ENCODE measurements around the gene DLG2.

Gene DLG2

DNA sequence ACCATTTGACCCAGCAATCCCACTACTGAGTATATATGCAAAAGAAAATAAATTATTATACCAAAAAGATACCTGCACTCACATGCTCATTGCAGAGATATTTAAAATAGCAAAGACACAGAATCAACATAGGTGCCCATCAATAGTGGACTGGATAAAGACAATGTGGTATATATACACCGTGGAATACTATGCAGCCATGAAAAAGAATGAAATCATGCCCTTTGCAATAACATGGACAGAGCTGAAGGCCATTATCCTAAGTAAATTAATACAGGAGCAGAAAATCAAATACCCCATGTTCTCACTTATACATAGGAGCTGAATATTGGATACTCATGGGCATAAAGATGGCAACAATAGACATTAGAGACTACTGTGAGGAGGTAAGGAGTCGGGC lies 68.7 kb downstream of the DLG2 start:
- no peak for DNase-seq (ENCODE audit: low read depth)

DNA sequence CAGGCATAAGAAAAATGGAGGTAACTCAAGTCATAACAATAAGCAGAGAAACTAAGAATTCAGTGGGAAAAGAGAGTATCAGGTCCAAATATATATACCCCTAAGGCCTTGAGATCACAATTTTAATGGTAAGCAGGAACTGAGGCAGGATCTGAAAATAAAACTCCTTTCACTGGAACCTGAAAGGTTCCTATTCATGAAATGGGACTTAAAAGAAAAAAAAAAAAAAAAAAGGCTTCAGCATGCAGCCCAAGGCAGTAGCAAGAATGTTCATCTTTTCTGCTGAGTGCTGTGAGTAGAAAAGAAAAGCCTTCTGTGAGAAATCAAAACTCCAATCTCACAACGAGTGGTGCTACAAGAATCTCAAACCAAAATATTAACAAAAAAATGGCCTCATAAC lies 75.3 kb downstream of the DLG2 start:
- DNase-seq (ENCODE audit: low read depth), result no peak

DNA sequence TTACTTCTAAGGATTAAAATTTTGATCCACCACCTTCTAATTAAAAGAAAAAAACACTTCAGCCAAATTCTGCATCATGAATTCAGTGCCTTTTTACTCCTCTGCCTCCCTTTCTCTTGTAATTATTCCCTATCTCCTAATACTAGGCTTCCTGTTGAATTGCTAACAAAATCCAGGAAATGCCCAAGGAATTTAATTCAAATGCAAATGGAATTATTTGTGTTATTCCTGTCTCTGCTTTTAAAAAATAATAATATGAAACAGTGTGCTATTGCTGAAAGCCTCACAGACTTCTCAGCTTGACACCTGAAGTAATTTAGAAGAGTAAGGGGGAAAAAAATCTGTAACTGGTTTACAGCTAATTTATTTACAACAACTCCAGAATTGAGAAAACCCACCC lies 85.5 kb downstream of the DLG2 start:
- DNase-seq (ENCODE audit: low read depth), result no peak

DNA sequence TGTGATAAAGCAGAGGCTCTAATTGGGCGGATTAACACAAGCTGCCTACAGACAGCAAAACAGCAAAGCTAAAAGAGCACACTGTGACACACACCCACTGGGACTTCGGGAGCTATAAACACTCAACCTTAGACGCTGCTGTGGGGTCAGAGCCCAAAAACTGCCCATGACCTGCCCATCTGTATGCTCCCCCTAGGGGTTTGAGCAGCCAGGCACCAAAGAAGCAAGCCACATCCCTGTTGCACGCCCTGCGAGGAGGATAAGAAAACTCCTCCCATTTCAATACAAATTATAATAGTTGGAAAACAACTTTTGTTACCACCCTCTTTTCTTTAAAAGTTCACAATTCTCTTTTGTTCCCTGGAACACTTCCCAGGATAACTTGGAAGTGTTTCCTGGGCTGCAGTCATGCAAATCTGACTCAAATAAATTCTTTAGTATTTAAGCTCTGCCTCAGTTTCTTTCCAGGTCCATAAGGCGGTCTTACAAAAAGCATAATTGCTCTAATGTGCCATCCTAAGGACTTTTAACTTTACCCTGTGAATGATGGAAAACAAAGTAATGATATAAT lies 86.4 kb downstream of the DLG2 start:
- DNase-seq (ENCODE audit: low read depth), result no peak

DNA sequence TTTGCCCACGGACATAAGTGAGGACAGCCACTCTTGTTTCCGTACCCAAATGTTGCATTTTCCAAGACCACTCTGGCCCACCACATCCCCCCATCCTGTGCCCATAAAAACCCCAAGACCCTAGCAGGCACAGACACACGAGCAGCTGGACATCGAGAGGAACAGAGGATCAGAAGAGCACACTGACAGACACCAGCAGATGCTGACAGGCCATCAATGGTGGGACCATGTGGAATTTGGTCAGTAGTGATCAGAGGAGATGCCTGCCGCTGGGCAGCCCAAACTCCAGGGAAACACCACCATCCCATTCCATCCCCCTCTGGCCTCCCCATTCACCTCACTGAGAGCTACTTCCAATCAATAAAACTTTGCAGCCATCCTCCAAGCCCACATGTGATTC lies 87.0 kb downstream of the DLG2 start:
- DNase-seq (ENCODE audit: low read depth), result no peak

DNA sequence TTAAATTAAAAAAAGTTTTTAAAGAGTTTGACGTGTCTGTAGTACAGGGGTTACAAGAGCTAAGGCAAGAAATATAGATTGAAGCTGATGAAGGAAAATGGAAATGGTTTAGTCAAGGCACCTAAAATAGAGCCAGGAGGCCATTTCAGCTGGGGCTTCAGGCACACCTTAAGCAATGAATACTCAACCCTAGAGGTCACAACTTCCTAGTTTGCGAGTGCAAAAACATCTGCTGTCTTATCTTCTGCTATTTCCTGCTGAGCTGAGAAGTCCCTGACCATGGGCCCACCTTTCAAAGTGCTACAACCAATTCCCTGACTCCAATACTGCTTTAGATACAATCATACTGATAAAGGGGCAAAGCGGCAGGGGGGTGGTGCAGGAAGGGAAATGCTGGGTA lies 87.4 kb downstream of the DLG2 start:
- no peak for DNase-seq (ENCODE audit: low read depth)

DNA sequence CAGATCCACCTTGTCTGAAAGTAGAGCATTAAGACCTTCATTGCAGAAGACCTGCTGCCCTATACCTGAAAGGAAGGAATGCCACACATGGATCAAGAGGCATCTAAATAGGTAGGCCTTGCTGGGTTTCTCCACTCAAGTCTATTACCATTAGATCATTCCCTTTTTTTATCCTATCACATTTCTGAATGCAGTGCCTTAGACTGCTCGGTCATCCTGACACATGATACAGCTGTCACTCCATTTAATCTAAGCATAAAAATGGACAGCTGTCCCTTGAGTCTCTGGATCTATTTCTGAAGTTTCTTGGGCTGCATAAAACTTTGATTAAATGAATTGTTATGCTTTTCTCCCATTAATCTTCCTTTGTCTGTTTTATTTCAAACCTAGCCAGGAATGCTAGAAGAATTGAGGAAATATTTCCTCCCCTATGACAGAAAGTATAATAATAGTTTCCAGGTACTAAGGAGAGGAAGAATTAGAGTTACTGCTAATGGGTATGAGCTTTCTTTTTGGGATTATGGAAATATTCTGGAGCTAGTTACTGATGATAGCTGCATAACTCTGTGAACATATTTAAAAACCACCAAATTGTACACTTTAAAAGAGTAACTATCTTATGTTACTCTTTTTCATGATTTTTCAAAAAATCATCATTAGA lies 88.0 kb downstream of the DLG2 start:
- DNase-seq (ENCODE audit: low read depth), result no peak

DNA sequence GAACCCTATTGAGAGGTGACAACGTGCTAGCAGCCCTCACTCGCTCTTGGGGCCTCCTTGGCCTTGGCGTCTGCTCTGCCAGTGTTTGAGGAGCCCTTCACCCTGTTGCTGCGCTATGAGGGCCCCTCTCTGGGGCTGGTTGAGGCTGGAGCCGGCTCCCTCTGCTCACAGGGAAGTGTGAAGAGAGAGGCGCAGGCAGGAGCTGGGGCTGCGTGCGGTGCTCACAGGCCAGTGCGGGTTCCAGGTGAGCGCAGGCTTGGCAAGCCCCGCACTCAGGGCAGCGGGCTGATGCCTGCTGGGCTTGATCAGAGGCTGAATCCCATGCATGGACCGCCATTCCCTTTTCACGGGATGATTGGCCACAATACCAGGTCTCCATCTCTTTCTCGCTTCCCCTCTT lies 90.7 kb downstream of the DLG2 start:
- DNase-seq (ENCODE audit: low read depth), result no peak

DNA sequence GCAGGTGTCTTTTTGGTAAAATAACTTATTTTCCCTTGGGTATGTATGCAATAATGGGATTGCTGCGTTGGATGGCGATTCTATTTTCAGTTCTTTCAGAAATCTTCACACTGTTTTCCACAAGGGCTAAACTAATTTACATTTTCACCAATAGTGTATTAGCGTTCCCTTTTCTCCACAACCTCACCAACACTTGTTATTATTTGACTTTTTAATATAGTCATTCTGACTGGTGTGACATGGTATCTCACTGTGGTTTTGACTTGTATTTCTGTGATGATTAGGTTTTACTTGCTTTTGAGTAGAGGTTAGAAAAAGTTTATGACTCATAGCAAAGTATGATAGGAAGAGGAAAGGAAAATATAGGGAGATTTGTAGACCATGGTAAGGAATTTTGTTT lies 92.3 kb downstream of the DLG2 start:
- DNase-seq (ENCODE audit: low read depth), result no peak

DNA sequence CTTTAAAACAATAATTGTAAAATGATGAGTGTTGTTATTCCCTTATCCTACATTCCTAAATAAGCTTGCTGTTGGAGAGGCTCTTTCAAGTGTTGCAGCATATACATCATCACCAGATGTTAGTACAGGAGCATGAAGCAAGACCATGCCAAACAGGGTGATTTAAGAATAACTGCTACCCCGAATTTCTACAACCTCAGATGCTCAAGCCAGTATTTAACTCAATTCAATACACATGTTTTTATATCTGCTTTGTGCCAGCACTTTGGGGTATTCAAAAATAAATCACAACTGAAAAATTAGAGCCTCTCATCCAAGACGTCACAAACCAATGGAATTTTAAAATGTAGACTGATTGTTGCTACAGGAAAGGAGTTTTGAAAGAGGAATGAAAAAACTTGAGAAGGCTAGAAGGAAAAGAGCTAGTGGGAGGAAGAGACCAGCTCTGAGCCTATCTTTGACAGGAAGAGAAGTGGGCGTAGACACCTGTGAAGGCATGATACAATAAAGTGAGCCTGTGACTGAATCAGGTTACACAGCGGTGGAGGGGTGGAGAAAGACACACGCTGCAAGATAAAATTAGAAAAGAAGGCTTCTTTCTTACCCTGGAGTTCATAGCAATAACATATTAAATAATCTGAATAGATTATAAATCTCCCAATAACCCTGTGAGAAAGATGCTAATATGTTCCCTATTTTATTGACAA lies 95.8 kb downstream of the DLG2 start:
- DNase-seq (ENCODE audit: low read depth), result no peak

DNA sequence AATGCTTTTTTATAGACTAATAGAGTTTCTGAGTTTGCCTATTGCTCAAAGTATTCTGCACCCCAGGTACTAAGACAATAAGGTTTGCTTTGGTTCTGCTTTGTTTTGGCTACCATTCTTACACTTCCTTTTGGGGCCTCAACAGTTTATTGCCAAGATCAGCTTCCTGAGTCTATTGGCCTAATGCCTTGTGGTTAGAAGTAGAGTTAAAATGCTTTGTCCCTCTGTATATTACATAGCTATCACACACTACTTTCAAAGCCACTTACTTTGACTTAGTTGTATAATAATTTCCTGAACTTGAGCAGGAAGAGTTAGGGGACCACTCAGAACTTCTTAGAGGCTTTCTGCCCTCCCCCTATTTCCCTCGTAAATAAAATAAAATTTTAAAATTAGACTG lies 96.5 kb downstream of the DLG2 start:
- DNase-seq (ENCODE audit: low read depth), result no peak

DNA sequence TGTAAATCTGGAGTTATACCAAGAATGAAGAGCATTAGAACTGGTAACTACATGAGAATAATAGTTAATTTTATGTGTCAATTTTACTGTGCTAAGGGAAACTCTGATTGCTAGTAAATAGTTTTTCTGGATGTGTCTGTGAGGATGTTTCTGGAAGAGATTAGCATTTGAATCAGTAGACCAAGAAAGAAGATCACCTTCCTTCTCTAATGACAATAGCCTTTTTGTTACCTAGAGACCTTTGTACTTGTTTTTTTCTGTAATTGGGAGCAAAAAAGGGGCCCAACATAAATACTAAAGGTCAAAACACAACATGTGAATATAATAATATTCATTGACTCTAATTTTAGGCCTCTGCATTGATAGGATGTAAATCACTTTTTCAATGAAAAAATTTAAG lies 100.6 kb downstream of the DLG2 start:
- DNase-seq (ENCODE audit: low read depth), result no peak

DNA sequence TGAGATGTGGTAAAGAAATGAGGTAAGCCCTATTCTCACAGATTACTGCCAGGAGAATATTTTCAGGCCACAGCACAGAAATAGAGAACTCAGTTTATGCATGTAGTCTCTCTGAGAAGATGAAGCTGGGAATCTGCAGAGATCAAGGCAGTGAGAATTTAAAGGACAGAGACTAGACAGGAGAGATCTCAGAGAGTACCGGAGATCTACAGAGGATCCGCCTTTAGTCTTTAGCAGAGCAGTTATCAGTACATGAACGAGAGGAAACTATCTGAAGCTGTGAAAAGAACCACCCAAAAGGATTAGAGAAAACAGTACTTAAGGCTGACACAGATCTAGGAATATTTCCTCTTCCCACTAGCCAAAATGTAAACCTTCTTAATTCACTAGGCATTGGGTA lies 101.5 kb downstream of the DLG2 start:
- DNase-seq (ENCODE audit: low read depth), result no peak

DNA sequence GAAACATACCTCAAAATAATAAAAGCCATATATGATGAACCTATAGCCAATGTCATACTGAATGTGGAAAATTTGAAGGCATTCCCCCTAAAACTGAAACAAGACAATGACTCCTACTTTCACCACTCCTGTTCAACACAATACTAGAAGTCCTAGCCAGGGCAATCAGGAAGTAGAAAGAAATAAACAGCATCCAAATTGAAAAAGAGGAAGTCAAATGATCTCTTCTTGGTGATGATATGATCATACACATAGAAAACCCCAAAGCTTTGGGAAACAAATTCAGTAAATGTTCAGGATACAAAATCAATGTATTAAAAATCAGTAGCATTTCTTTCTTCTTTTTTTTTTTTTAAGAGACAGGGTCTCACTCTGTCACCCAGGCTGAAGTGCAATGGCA lies 109.9 kb downstream of the DLG2 start:
- DNase-seq (ENCODE audit: low read depth), result no peak

DNA sequence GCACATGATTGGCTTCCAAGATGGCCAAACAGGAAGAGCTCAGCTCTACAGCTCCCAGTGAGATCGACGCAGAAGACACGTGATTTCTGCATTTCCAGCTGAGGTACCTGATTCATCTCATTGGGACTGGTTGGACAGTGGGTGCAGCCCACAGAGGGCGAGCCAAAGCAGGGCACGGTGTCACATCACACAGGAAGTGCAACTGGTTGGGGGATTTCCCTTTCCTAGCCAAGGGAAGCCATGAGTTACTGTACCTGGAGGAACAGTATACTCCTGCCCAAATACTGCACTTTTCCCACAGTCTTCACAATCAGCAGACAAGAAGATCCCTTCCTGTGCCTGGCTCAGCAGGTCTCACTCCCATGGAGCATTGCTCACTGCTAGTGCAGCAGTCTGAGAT lies 131.2 kb downstream of the DLG2 start:
- no peak for DNase-seq (ENCODE audit: low read depth)

DNA sequence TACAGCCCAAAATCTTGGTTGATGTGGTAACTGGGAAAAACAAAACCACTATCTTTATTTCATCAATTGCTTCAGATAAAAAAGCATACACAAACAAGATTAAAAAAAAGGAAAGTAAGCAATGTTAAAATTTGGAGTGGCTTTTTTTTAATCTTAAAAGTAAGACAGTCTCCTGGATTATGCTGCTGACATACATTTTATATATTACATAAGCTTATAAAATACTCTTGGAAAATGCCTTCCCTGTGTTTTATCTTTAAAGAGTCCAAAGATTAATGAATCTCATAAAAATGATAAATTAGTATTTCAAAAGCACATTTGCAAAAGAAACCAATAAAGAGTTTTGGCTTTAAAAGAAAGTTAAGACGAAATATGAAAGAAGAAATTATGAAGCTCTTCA lies 132.7 kb downstream of the DLG2 start:
- DNase-seq (ENCODE audit: low read depth), result no peak

DNA sequence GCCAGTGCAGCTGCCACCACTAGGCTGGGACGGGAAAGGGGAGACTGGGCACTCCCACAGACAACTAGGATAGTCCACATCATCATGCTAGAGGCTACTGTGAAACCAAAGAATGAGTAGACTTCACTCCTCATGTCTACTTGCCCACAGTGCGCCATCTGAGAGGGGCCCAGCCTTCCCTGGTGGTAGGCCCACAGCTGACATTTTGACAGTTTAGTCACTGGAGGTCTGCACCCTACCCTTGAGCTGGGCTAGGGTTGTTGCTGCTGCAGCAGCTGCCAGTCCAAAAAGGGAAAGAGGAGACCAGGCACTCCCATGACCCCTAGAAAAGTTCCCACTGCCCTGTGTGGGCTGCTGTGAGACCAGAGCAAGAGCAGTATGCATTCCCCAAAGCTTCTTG lies 141.2 kb downstream of the DLG2 start:
- DNase-seq (ENCODE audit: low read depth), result no peak

DNA sequence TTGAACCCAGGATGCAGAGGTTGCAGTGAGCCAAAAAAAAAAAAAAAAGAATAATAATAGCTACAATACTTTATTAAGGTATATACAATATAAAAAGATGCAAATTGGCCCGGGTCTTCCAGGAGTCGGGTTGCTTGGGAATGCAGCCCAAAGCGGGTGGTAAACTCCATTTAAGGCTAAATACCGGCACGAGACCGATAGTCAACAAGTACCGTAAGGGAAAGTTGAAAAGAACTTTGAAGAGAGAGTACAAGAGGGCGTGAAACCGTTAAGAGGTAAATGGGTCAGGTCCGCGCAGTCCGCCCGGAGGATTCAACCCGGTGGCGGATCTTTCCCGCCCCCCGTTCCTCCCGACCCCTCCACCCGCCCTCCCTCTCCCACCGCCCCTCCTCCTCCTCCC lies 143.3 kb downstream of the DLG2 start:
- DNase-seq (ENCODE audit: low read depth), result no peak

DNA sequence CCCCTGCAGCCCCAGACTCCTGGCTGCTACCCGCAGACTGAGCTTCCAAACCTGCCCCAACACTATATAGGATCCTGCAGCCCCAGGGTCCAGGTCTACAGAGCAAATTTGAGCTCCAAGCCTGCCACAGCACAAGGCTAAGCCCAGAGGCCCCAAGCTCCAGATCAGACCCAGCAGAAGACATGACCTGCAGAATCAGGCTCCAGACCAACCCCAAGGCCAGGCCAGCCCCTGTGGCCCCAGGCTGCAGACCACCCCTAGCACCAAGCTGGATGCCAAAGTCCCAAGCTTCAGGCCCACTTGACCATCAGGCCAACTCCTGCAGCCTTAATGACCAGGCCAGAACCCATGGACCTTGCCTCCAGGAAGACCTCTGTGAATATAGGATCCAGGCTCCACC lies 145.3 kb downstream of the DLG2 start:
- no peak for DNase-seq (ENCODE audit: low read depth)

DNA sequence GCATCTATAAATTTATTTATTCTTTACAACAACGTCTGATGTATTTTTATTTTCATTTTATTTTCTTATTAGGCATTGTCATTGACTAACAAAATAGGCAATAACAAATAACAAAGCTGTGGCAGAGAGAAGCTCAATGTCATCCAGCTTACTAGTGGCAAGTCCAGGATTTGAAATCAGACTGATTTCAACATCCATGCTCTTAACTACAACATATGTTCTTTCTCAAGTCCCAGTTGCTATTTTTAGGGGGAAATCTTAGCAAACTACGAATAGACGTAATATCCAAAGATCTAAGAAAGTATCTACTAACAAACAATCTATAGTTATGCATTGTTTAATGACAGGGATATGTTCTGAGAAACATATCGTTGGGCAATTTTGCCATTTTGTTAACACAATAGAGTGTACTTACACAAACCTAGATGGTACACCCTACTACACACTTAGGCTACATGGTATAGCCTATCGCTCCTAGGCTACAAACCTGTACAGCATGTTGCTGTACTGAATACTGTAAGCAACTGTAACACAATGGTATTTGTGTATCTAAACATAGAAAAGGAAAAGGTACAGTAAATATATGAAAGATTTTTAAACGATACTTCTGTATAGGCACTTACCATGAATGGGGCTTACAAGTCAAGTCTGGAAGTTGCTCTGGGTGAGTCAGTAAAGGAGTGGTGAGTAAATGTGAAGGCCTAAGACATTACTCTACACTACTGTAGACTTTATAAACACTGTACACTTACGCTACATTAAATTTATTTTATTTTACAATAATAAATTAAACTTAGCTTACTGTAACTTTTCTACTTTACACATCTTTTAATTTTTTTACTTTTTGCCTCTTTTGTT lies 151.3 kb downstream of the DLG2 start:
- no peak for DNase-seq (ENCODE audit: low read depth)

DNA sequence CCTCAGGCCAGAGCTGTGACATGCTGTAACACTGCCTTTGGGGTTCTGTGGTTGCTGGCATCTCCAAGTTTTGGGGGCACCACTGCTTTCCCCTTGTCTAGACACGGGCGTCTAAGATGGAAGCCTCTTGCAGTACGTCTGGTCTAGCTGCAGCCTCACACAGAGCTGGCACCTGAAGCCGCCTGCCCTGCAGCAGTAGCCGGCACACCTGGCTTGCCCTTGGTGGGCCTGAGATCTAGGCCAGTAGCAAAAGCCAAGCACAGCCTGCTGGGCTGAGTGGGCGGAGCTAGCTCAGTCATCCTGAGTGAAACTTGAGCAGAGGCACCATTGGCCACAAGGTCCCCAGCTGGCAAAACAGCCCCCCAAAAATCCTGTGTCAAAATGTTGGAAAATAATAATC lies 154.2 kb downstream of the DLG2 start:
- no peak for DNase-seq (ENCODE audit: low read depth)

DNA sequence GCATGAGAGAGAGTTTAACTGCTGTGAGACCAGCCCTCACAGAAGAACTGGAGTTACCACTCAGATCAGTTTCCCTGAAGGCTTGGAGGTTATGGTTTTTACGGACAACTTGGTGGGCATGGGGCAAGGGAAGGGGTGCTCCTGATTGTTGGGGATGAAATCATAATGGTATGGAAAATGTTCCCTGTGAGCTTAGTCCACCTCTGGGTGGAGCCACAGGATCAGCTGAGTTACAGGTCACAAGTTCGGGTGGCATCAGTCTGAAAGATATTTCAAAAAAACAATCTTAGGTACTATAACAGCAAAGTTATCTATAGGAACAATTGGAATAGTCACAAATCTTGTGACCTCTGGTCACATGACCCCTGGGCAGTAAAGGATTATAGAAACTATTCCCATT lies 162.9 kb downstream of the DLG2 start:
- no peak for DNase-seq (ENCODE audit: low read depth)

DNA sequence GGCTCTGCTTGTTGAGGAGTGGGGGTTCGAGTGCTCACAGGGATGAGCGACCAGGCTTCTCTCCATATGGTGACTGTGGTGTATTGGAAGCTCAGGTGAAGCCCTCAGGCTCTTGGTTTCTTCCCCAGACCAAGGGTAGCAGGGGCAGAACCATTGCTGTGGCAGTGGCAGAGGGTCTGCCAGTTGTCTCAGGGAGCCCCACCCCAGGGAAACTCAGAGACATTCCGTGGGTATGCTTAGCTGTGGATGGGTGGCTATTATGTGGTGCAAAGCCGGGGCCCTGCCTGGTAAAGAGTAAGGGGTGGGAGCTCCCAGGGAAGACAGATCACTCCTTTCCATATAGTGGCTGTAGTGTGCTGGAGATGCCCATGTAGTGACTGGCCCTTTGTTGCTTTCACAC lies 167.8 kb downstream of the DLG2 start:
- DNase-seq (ENCODE audit: low read depth), result no peak

Measured in T follicular helper cell (primary cell).